ENCODE results near the gene CDC14A. TPM values are rescaled to one million over a fixed set of nuclear protein-coding genes. Genes with fewer than 3 reads are reported as not detected.
"Not testable (repeated sequence)": the region's sequence is repeated elsewhere in the genome, so short reads cannot be mapped to it uniquely, and the experiment has no call there.

The CDC14A gene
- total RNA-seq, 1 donor from 2014 or later = 20.6 TPM

DNA sequence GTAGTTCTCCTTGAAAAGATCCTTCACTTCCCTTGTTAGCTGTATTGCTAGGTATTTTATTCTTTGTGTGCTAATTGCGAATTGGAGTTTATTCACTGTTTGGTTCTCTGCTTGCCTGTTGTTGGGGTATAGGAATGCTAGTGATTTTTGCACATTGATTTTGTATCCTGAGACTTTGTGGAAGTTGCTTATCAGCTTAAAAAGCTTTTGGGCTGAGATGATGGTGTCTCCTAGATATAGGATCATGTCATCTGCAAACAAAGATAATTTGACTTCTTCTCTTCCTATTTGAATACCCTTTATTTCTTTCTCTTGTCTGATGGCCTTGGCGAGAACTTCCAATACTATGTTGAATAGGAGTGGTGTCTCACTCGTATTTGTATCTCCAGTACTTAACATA, 55.1 kb downstream of the CDC14A start:
- not testable (repeated sequence) for DNase-seq

DNA sequence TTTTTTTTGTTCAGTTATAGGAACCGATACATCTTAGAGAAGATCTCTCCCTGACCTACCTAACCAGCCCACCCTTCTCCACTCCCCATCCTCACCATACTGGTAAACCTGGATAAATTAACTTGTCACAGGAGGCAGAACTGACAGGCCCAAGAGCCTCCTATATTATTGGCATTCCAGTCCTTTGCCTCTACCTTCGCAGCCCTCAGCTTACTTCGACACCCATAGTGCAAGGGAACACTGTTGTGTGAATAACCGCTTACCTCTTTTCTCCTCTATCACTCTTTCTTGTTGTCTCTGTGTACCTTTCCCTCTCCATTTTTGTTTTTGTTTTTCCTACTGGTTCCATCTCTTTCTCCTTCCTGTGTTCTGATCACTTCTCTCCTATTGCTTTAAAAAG, 58.7 kb downstream of the CDC14A start:
- no peak for DNase-seq

DNA sequence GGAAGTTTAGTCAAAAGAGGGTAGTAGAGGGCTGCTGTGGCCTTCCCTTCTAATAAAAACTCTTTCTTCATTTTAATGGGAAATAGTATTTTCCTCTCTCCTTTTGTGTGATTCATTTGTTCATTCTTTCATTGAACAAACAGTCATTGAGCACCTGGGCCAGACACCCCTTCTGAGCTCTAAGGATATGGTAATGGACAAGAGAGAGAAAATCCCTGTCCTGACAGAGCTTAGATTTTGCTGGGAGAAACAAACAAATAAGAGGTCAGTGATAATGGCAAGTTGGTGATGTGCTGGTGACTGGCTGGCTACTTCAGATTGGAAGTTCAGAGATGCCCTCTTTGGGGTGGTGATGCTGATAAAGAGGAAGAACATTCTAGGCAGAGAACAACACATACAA, 59.3 kb downstream of the CDC14A start:
- DNase-seq = no peak

DNA sequence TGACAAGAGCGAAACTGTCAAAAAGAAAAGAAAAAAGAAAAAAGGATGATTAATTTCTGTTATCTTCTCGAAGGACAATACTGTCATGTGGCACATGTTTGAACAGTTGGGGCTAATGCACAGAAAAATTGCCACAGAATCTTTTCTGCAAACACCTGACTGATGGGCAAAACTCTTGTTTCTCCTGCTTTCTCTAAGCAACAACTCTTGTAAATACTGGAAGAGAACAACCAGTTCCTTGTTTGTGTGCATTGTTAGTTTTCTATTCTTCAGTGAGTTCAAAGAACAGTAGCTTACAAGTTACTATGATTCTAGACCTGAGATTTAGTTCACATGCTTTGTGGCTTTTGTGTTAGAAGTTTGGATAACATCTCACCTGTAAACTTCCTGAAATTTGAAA, 60.7 kb downstream of the CDC14A start:
- DNase-seq = no peak

DNA sequence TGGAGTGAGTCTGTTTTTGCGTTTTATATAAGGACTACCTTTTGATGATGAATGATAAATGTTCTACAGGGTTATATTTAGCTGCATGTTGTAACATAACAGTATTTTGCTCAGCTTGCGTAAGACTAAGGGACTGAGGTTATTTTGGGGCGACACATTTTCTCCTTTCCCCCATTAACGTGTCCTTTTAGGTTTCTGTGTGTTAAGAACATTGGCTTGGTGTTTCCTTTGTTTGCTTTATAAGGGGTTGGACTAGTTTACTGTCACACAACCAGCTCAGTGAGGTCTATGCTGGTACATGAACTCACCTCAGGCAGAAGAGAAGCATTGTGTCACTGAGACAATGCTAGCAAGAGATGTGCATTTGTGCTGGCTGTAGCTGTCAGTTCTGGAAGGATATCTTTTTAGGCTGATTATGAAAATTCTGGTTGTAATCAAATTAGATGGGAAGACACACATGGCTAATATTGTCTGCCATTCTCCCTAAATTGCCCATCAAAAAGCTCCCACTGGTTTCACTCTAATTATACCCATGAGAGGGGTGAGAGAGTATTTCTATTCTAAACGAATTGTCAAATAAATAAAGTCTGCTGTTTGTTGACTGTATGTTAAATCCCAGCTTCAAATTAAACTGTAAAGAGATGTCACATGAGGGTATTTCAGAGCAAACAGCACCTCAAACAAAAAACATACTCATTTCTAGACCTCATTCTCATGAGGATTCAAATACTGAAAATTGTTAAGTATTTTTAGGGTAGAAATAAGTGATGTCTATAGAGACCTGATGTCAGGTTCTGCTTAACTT, 62.6 kb downstream of the CDC14A start:
- no peak for DNase-seq

DNA sequence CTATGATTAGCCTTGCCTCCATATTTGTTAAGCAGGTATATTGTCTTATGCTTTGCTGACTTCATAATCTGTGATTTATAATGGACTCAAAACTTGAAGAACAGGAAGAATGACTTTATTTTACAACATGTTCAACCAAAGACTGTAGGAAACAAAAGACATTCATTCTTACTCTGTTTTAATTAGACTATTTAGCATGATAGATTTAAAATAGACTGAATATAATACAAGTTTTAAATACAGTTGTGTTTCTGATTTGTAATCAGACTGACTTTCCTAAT, 63.1 kb downstream of the CDC14A start:
- DNase-seq = no peak

DNA sequence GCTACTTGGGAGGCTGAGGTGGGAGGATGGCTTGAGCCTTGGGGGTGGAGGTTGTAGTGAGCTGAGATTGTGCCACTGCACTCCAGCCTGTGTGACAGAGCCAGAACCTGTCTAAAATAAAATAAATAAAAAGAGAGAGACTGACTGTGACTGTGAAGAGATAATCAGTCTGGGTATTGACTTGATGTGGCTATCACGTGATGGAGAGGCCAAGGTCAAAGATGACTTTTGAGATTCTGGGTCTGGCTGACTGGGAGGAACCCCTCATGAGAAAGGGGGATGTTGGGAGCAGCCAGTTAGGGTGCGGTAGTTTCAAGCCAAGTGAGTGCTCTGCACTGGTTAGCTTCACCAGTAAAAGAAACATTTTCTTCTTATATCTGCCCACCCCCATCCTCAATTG, 66.8 kb downstream of the CDC14A start:
- no peak for DNase-seq

DNA sequence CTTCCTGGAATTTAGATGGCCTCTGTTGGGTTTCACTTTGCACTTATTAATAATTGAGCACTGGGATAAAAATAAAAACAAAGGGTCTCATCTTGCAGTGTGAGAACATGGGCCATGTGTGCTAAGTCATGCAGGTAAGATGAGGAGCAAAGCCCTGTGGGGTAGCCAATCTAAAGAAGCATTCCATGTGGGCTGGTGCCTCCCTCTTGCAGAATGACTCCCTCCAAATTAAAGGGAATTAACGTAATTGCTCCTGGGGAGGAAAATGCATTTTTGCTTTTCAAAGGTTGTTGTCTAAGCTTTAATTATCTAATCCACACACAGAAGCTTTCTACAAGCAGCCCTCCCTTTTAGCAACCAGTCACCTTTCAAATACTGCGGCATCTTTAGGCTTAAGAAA, 69.8 kb downstream of the CDC14A start:
- DNase-seq = no peak

DNA sequence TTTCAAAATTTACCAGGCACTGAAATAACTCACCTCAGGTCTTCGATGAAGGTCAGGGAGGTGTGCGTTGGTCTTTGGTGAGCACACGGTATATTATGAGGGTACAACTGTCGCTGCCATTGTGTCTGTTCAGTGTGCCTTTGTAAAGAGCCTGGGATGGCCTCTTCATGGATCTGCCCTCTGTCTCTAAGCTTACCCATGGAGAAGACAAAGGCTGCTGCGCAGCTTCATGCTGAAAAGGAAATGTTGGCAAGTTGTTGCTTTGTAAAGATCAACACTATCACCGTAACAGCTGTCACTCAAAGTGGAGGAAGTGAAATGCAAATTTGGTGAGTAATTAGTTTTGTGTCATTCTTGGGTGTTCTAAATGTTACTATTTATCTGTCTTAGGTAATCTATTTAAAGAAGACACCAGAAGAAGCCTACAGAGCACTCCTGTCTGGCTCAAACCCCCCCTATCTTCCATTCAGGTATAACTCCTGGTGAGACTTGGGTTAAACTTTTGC, 71.6 kb downstream of the CDC14A start:
- no peak for DNase-seq

DNA sequence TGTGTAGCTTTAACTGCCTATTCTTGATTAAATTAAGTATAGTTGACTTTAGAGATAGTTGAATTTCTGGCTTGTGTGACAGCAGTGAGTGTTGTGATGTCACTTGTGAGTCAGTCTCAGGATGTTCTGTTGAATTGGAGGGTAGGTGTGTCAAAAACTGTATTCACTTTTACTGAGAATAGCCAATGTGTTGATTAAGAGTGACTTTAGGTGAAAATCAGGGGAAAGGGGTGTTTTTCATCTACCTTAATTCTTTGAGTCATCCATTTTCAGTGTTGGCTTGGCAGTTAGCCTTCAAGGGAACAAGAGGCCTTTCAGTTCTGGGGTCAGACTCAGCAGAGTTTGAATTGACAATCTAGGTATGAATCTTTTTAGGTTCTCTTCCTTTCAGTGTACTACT, 75.9 kb downstream of the CDC14A start:
- no peak for DNase-seq

DNA sequence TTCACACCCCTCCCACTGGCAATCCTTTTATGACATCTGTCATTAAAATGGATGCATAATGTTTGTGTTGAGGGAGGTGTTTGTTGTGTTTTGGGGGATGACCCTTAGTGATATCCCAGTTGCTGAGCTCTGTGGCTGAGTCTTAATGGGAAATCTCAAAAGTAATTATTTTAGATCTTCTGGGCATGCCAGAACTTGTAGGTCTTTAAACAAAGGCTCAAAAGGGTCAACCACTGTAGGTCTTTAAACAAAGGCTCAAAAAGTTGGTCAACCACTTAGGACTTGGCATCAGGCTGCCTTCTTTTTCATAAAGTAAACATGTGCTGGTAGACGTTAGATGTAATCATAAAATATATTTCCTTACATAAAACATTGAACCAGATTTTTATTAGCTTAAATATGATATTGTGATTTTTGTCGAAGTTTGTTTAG, 78.0 kb downstream of the CDC14A start:
- no peak for DNase-seq

DNA sequence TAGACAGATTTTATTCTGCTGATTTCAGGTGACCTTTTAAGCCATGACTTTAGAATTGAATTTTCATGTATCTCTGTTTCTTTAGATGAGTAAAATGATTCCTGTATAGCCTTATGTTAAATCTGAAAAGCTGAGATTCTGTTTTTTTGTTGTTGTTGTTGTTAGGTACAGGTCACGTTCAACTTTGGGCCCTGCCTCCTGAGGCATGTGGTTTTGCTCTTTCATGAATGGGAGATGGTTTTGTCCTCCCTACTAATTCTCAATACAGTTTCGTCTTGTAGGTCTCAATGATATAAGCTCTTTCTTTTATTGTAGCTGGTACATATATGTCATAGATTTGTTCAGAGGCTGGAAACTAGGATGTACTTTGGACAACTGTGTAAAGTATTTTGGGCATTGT, 79.6 kb downstream of the CDC14A start:
- no peak for DNase-seq

DNA sequence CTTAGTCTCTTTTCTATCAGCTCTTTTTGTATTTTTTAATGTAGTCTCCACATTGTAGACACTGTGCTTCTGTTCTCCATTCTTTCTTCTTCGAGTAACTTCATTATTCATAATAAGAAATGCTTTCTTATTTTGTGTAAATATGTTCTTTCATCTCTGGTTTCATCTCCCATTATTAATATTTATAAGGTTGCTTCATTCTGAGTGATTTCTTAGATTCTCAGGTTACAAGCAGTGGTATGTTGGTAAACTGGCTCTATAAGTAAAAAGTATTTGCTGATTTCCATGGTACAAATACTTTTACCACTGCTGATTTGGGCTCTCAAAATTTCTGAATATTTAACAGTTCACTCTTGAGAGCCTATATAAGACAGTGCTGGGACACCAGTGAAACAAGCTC, 81.3 kb downstream of the CDC14A start:
- no peak for DNase-seq

DNA sequence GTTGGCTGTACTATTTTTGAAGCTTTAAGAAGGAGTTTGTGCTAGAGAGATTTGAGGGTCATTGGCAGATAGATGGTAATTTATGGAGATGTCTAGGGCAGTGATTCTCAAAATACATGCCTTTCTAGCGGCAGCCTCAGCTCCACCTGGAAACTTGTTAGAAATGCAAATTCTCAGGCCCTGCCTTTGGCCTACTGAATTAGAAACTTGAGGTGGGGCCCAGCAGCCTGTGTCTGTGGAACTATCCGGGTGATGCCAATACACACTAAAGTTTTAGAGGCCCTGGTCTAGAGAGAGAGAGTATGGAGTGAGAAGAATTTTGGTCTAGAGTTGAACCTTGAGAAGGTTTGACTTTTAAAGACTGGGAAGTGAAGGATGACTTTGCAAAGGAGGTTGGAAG, 82.5 kb downstream of the CDC14A start:
- no peak for DNase-seq

DNA sequence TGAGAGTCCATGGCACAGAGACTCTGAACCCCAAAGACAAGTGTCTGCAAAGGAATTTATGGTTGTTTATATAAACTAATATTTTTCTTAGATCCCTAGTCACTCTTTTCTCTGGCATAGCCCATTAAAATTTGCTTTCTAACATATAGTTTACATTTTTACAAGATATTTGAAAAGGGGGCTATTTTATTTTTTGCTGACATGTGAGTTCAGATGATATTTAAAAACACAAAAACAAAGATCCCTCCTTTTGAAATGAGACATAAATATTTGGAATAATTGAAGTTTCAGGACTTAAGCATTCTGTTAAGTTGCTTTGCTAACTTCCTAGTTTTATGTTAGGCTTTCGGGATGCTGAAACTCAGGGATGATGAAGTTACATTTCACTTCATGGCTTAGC, 86.1 kb downstream of the CDC14A start:
- DNase-seq = no peak

DNA sequence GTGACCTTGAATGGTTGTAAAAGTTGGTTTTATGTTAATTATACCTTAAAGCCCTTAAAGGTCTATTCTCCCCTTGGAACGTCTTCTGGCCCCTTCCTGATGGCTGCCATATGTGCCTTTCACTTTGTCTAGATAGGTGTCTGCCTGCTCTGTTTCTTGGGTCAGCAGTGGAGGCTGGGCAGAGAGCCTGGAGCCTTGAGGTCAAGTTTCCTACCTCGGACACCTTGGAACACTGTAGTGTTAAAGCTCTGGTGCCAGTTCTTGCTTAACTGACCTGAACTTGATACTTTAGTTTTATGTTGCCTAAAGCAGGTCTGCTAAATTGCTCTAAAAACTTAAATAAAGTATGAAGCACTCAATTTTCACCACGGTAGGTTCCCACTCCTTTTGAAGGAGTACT, 86.5 kb downstream of the CDC14A start:
- DNase-seq = no peak

DNA sequence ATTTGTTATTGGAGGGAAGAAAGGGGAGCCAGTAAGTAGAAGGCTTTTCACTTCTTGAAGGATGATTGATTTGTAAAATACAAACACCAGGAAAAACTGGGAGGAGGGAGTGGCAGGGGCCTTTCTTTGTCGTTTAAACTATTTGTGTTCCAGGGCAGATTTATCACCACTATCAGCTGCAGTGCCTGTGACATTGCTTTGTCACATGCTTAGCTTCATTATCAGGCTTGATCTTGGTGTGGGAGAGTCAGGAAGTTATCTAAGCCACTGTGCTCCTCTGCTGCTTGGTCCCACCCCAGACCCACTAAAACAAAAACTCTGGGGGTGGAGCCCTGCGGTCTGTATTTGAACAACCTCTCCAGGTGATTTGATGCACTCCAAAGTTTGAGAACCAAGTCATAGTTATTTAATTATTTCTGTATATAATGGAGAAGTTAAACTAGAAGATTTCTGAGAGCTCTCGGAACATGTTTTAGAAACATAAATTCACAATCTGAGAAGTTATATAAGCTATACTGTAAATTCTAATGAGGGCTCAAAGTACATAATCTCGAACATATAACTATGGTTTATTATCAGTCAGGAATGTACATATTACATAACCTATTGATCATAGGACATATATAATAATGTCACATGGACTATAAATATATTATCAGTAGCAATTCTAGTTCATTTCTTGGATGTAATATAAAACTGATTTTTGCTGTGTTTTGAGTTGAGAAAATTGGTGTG, 87.9 kb downstream of the CDC14A start:
- no peak for DNase-seq

DNA sequence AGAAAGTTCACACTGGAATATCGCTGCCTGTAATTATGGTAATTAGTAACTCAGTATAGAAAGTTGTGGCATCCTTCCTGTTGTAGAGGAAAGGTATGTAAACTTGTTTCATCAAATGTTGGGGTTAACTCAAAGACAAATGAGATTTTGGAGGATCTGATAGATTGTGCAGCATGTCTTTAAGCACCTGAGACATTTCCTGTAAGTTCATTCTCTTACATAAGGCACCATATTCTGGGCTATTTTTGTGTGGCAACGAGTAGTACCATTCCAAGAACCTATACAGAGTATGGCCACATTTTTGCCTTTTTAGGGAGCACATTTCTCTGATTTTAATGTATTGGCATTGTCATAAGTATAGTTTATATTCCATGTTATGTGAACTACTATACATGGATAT, 88.8 kb downstream of the CDC14A start:
- no peak for DNase-seq

DNA sequence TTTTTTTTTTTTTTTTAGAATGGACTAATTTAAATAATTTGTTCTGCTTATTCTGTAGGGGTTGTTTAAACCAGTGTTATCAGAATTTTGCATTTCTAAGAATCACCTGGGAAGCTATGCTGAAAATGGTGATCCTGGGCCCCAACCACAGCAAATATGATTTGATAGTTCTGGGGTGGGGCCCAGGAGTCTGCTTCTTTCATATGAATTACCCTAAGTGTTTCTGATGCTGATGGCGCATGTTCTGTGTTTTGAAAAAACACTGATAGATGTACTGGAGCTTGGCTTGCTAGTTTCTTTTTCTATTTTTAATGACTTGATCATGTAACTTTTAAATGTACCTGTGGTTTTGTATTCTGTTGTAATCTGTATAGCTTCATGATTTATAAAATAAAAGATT, 89.3 kb downstream of the CDC14A start:
- DNase-seq = no peak

DNA sequence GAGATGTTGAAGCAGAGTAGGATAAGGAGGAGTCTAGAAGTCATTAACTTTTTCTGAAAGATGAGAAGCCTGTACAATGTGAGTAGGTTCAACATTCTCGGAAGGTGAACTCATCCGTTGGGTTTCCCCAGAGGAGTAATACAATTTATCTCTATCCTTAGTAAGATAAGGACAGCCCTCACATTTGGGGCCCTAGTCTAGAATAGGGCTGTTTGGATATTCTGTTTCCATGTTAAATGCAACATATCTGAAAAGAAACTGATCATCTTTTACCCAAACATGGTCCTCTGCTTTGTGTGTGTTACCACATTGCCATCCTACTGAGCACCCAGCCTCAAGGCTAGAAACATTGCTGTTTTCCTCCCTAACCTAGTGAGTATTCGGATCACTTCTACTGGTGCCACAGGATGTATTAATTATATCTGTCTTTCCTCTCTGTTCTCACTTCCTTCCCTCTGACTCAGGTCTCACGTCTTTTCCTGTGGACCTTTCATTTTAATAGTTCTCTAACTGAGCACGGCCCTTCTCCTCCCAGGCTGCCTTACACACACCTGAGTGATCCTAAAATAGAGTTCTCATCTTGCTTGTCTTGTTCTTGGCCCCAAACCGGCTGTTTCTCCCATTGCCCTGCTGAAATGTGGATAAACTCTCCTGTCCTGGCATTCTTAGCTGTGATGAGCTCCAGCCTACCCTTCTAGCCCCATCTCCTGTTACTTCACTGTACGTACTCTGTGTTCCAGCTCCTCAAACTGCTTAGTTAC, 91.7 kb downstream of the CDC14A start:
- DNase-seq = peak; percentile 70

DNA sequence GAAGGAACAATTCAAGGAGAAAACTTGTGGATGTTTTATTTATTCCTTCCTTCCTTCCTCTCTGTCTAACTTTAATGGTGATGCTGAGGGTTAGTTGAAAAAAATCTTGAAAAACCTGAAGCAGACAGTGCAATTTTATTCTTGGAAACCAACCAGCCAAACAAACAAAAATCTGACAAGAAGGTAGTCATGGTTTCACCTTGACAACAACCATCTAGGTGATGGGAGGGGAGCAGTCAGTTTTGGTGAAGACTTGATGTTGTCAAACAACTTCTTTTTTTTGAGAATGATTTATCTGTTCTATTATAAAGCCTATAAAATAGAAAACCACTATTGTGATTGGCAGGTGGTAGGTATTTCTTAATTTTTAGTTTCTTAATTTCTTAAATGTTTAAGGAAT, 93.3 kb downstream of the CDC14A start:
- peak; percentile 26 for DNase-seq

DNA sequence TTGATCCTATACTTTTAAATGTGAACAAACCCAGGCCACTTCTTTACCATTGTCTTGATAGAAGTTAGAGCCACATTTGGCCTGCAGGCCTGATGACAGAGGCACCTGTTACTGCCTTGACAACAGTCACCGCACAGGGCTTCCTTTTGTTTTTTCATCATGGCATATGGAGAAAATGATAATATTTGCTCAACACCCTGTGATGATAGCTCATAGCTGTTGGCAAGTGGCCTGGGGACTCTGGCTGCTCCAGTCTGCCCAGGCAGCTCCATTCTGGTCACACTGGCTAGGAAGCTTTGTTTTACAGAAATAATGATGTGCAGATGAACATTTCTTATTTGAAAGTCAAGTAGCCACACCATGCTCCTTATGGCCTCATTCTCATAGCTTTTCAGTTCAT, 96.1 kb downstream of the CDC14A start:
- DNase-seq = no peak

DNA sequence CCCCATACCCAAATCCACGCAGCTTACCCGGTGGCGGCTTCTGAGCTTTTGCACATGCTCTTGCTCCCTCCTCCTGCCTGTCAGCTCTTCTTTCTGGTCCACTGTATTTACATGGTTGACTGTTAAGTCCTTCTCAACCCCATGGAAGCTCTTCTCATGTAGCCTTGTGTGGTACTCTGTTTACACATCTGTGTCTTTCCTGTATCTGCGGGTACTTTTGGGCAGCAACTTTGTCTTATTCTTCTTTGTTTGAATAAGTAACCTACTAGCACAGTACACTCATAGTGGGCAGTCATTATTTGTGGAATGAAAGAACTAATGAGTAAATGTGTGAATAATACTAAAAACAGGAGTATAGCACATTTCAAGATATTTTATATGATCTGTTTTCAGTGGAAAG, 97.2 kb downstream of the CDC14A start:
- DNase-seq = no peak

DNA sequence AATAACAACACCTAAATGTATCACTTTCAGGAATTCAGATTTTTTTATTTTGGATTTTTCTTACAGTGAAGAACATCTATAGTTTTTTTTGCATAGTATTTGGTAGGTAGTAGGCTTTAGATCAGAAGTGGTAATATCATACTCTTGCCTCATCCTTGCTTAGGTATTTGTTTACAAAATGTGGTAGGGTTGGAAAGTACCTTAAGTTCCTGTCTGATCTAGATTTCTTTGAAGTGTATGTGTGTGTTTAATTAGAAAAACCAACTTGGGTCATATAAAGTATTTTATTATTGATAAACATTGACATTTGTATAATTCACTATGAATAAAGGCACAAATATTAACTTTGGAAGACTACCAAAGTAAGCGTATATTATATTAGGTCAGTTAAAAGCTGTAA, 100.3 kb downstream of the CDC14A start:
- no peak for DNase-seq
